HCT116 (cell line): Measurements from ENCODE around the gene LCT. TPM values are rescaled to one million over a fixed set of nuclear protein-coding genes. Genes with fewer than 3 reads are reported as not detected.

Source experiments
- ATAC-seq: fragments of 200-7000 bp; cut with Tn5 transposase; 2 replicates; pipeline ENCODE4 v1.9.1; 2020; ENCODE audit warnings: mild to moderate bottlenecking, moderate library complexity
- BruUV-seq: library from RNA; stranded (reverse); fragments of 400-500 nt; replicated peaks from 2 replicates; lab custom pipeline; 2021; lab: Mats Ljungman, UMichigan
- CTCF ChIA-PET: fragments of 300-600 bp; sonication (Branson Sonifier 250); formaldehyde crosslinking; loops from one replicate; lab custom pipeline; 2021; ENCODE audit warnings: antibody characterized with exemption; lab: Charles Lee
- POLR2A ChIA-PET: fragments of 300-600, 350-600 bp; sonication (Branson Sonifier 250); formaldehyde crosslinking; loops from one replicate; lab custom pipeline; 2021; ENCODE audit warnings: antibody characterized with exemption; lab: Charles Lee
- RAD21 ChIA-PET, 2 experiments: fragments of 300-600 bp; sonication (Branson Sonifier 250); formaldehyde crosslinking; loops; one replicate each; lab custom pipeline; 2023; ENCODE audit warnings: low total read pairs in 2 of 2; ENCODE audit not compliant: uncharacterized antibody in 2 of 2, unreplicated experiment in 2 of 2, low non-redundant PET in 1 of 2; lab: Charles Lee
- DNase-seq: peaks from one replicate; pipeline ENCODE4 v3.0.0-alpha.2; 2010; ENCODE audit warnings: low read depth, low spot score
- H2AFZ ChIP-seq: fragments of 200-600 bp; shearing (Covaris generic), sonication (generic); 2 replicates; pipeline ENCODE4 v1.6.1; 2017; ENCODE audit warnings: low read depth, mixed run types, mixed read lengths, antibody characterized with exemption, low read length; ENCODE audit not compliant: poor library complexity, severe bottlenecking
- H3K27ac ChIP-seq: 2 replicates; pipeline ENCODE4 v1.5.1; 2012; ENCODE audit warnings: low read depth, low read length
- H3K27me3 ChIP-seq: fragments of 200-600 bp; sonication (generic); 2 replicates; pipeline ENCODE4 v1.6.1; 2016; ENCODE audit warnings: mixed run types, low read length, mixed read lengths; ENCODE audit not compliant: insufficient read depth
- H3K36me3 ChIP-seq, 2 experiments: fragments of 200-500 bp in 1 of 2; fragments of 200-600 bp in 1 of 2; sonication (Bioruptor generic) in 1 of 2; sonication (generic) in 1 of 2; 2 replicates each; pipeline versions ENCODE4 v1.5.1 to v1.6.1; 2014 to 2016; ENCODE audit warnings: low read length in 2 of 2, inconsistent platforms in 1 of 2, mixed read lengths in 1 of 2, mixed run types in 1 of 2; ENCODE audit not compliant: insufficient read depth in 2 of 2, control insufficient read depth in 1 of 2
- H3K4me1 ChIP-seq, 2 experiments: fragments of 200-600 bp in 1 of 2; sonication (generic) in 1 of 2; 2 replicates each; pipeline versions ENCODE4 v1.5.1 to v1.6.1; 2012 to 2017; ENCODE audit warnings: low read length in 2 of 2, inconsistent platforms in 1 of 2, mild to moderate bottlenecking in 1 of 2, mixed read lengths in 1 of 2, mixed run types in 1 of 2, moderate library complexity in 1 of 2; ENCODE audit not compliant: insufficient read depth in 2 of 2, control insufficient read depth in 1 of 2
- H3K4me2 ChIP-seq: fragments of 200-600 bp; sonication (generic); 2 replicates; pipeline ENCODE4 v1.6.1; 2017; ENCODE audit warnings: mixed run types, low read length, mixed read lengths
- H3K4me3 ChIP-seq, 2 experiments: fragments of 200-600 bp in 1 of 2; sonication (generic) in 1 of 2; replicated peaks in 1 of 2; 2 replicates each; pipeline ENCODE4 v1.5.1; 2011 to 2016; ENCODE audit warnings: low read length in 2 of 2, control low read depth in 1 of 2, low read depth in 1 of 2, mild to moderate bottlenecking in 1 of 2, mixed read lengths in 1 of 2, mixed run types in 1 of 2
- H3K79me2 ChIP-seq: fragments of 200-600 bp; sonication (generic); 2 replicates; pipeline ENCODE4 v1.6.1; 2017; ENCODE audit warnings: mild to moderate bottlenecking, mixed run types, low read length, moderate library complexity, mixed read lengths; ENCODE audit not compliant: insufficient read depth
- H3K9ac ChIP-seq: fragments of 200-600 bp; sonication (generic); 2 replicates; pipeline ENCODE4 v1.6.1; 2016; ENCODE audit warnings: low read length, mixed read lengths
- H3K9me2 ChIP-seq: fragments of 200-600 bp; sonication (generic), shearing (Covaris generic); 2 replicates; pipeline ENCODE4 v1.6.1; 2017; ENCODE audit warnings: mixed run types, mild to moderate bottlenecking, moderate library complexity; ENCODE audit not compliant: insufficient read depth
- H3K9me3 ChIP-seq, 2 experiments: fragments of 200-500 bp in 1 of 2; fragments of 200-600 bp in 1 of 2; sonication (Bioruptor generic) in 1 of 2; sonication (generic) in 1 of 2; 2 replicates each; pipeline ENCODE4 v1.6.1; 2014 to 2017; ENCODE audit warnings: low read length in 2 of 2, mixed read lengths in 2 of 2, inconsistent platforms in 1 of 2, low read depth in 1 of 2, mild to moderate bottlenecking in 1 of 2, mixed run types in 1 of 2, moderate library complexity in 1 of 2; ENCODE audit not compliant: control insufficient read depth in 1 of 2, insufficient read depth in 1 of 2
- H4K20me1 ChIP-seq: fragments of 200-600 bp; sonication (generic), shearing (Covaris generic); 2 replicates; pipeline ENCODE4 v1.6.1; 2017; ENCODE audit warnings: mixed run types, mild to moderate bottlenecking, moderate library complexity; ENCODE audit not compliant: insufficient read depth
- CBX3 ChIP-seq: IDR thresholded peaks from 2 replicates; pipeline ENCODE4 v1.6.1; 2012; ENCODE audit warnings: low read depth
- EGR1 ChIP-seq: IDR thresholded peaks from 2 replicates; pipeline ENCODE4 v1.6.1; 2012; ENCODE audit warnings: low read depth
- ELF1 ChIP-seq: IDR thresholded peaks from 2 replicates; pipeline ENCODE4 v1.6.1; 2012; ENCODE audit warnings: low read depth, borderline replicate concordance
- EZH2phosphoT487 ChIP-seq: fragments of 200-600 bp; IDR thresholded peaks from 2 replicates; pipeline ENCODE4 v1.6.1; 2018; ENCODE audit warnings: antibody characterized with exemption, borderline replicate concordance
- JUND ChIP-seq: IDR thresholded peaks from 2 replicates; pipeline ENCODE4 v1.6.1; 2012
- POLR2A ChIP-seq: IDR thresholded peaks from 2 replicates; pipeline ENCODE4 v1.7.0; 2011; ENCODE audit warnings: borderline replicate concordance; ENCODE audit not compliant: insufficient read depth, insufficient read length; ENCODE audit errors: extremely low read depth
- POLR2AphosphoS5 ChIP-seq: IDR thresholded peaks from 2 replicates; pipeline ENCODE4 v1.6.1; 2011; ENCODE audit warnings: mild to moderate bottlenecking, low read depth, low read length, moderate library complexity
- SIN3A ChIP-seq: IDR thresholded peaks from 2 replicates; pipeline ENCODE4 v1.6.1; 2012; ENCODE audit warnings: low read depth
- SP1 ChIP-seq: IDR thresholded peaks from 2 replicates; pipeline ENCODE4 v1.6.1; 2012; ENCODE audit warnings: low read depth
- SRF ChIP-seq: IDR thresholded peaks from 2 replicates; pipeline ENCODE4 v1.6.1; 2012; ENCODE audit warnings: low read depth
- YY1 ChIP-seq: IDR thresholded peaks from 2 replicates; pipeline ENCODE4 v1.6.1; 2011; ENCODE audit warnings: low read length, low read depth, moderate library complexity, mild to moderate bottlenecking; ENCODE audit not compliant: insufficient replicate concordance; ENCODE audit errors: extremely low read depth
- ZFX ChIP-seq: fragments of 450-650 bp; IDR thresholded peaks from 2 replicates; pipeline ENCODE4 v1.6.1; 2017
- ZNF274 ChIP-seq: fragments of 200-500 bp; sonication (Bioruptor generic); IDR thresholded peaks from 2 replicates; pipeline ENCODE4 v1.6.1; 2014; ENCODE audit warnings: mild to moderate bottlenecking, low read depth, low read length, inconsistent platforms
- intact Hi-C: fragments of 100-400 bp; cut with micrococcal nuclease; formaldehyde crosslinking; loops from 2 replicates; pipeline ENCODE4 v1.10.0; 2022
- total RNA-seq: library from RNA; stranded (reverse); gene quantifications from one replicate; pipeline ENCODE4 v1.2.1, GENCODE V29; 2021; ENCODE audit not compliant: unreplicated experiment
- TF ChIP-seq, protein P1 (sequence below): IDR thresholded peaks from 2 replicates; pipeline ENCODE4 v1.6.1; 2012; ENCODE audit warnings: low read depth
- TF ChIP-seq, protein P2 (sequence below): IDR thresholded peaks from 2 replicates; pipeline ENCODE4 v1.6.1; 2011; ENCODE audit warnings: mild to moderate bottlenecking, low read length, moderate library complexity; ENCODE audit not compliant: insufficient replicate concordance; ENCODE audit errors: extremely low read depth
- TF ChIP-seq, protein P3 (sequence below): IDR thresholded peaks from 2 replicates; pipeline ENCODE4 v1.6.1; 2012
- TF ChIP-seq, protein P4 (sequence below), 3 experiments: fragments of 200-600 bp in 1 of 3; sonication (generic) in 1 of 3; IDR thresholded peaks in 2 of 3; conservative IDR thresholded peaks in 1 of 3; 2 replicates each; pipeline ENCODE4 v1.5.1; 2012 to 2017; ENCODE audit warnings: low read depth in 2 of 3, low read length in 2 of 3, antibody characterized with exemption in 1 of 3, borderline replicate concordance in 1 of 3, control low read depth in 1 of 3, mild to moderate bottlenecking in 1 of 3, mixed read lengths in 1 of 3, mixed run types in 1 of 3, moderate library complexity in 1 of 3; ENCODE audit not compliant: insufficient read depth in 1 of 3
- TF ChIP-seq, protein P5 (sequence below): IDR thresholded peaks from 2 replicates; pipeline ENCODE4 v1.6.1; 2012

LCT gene
- total RNA-seq, 1 experiment from 2014 or later, result 0.12 TPM

DNA sequence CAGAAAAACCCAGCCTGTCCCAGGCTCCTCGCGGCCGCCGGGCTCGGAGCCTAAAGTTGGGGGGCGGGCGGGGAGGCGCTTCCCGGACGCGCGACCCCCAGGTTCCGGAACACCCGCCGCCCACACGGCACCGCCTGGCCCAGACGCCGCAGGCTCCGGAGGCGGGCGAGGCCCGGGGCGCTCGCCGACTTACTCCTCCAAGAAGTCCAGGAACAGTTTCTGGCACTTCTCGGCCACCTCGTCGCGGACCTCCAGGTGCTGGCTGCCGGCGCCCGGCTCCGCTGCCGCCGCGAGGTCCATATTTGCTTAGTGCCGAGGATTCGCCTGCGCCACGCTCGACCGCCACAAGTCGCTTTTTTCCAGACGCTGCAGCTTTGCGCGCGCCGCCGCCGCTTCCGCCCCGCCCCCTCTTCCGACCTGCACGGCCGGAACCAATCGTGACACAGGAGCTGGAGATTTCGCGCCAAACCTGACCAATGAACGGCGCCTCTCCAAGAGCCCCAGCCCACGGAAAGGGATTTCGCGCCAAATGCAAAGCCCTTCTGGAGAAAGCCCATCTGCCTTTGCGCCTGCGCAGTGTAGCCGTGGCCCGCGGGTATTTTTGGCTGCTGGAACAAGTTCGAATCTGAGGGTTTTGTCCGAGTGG is 39.2 kb upstream of the LCT start, which contains the start of gene MCM6:
Gene MCM6 (minus strand): TSS at position 378 of the 646 bp plus-strand sequence. CDS start 78 bp downstream, at position 300.
- Histone ChIP-seq H3K4me2 (peak within 1 kb of the TSS; percentile 94), H3K9me2 (no peaks in the 10 kb centered on the region), H3K9ac (peak within 1 kb of the TSS; percentile 98), H3K27me3 (no peaks in the 10 kb centered on the region), H3K79me2 (peaks cover 41% of the 10 kb centered on the region), H3K9me3 (no peaks in the 10 kb centered on the region), H3K27ac (peak within 1 kb of the TSS; percentile 72), H3K36me3 (peaks cover 7 to 14% of the 10 kb centered on the region in 2 experiments), H3K4me3 (peak within 1 kb of the TSS; percentile 82 to 94), H3K4me1 (peaks cover 7 to 19% of the 10 kb centered on the region in 2 experiments; a peak in 2 of 4 replicates), H2AFZ (peak within 1 kb of the TSS; percentile 65), H4K20me1 (0 out of 2 replicates have a peak, but pooled peaks cover 5% of the 10 kb centered on the region)
- DNase-seq, result peak; percentile 99
- ChIA-PET RAD21 (no interaction called here), POLR2A (interaction anchor here (0.6 kb wide), 1 partner anchor 27 kb away, joined by 3 read pairs; no protein-coding TSS in a partner anchor), CTCF (interaction anchor here (0.7 to 1.0 kb wide), 4 partner anchors 9 to 887 kb away, joined by 3 to 5 read pairs (median 4); no protein-coding TSS in a partner anchor)
- intact Hi-C loops, result no loop called here
- peak; percentile 95 for ATAC-seq
- no TSS peak for BruUV-seq
- TF ChIP-seq SP1 (peak; percentile 92), CBX3 (0 out of 2 replicates have a peak, but pooled peaks have one; percentile 8), SRF (peak; percentile 59; the same call in 1 of the 2 replicates), POLR2A (no peak), EGR1 (peak; percentile 78), ZFX (peak; percentile 74), JUND (no peak), POLR2AphosphoS5 (peak; percentile 67), EZH2phosphoT487 (no peak), ZNF274 (no peak), YY1 (peak; percentile 6), SIN3A (no peak), ELF1 (peak; percentile 34; the same call in 1 of the 2 replicates)
- TF ChIP-seq, protein P1, sequence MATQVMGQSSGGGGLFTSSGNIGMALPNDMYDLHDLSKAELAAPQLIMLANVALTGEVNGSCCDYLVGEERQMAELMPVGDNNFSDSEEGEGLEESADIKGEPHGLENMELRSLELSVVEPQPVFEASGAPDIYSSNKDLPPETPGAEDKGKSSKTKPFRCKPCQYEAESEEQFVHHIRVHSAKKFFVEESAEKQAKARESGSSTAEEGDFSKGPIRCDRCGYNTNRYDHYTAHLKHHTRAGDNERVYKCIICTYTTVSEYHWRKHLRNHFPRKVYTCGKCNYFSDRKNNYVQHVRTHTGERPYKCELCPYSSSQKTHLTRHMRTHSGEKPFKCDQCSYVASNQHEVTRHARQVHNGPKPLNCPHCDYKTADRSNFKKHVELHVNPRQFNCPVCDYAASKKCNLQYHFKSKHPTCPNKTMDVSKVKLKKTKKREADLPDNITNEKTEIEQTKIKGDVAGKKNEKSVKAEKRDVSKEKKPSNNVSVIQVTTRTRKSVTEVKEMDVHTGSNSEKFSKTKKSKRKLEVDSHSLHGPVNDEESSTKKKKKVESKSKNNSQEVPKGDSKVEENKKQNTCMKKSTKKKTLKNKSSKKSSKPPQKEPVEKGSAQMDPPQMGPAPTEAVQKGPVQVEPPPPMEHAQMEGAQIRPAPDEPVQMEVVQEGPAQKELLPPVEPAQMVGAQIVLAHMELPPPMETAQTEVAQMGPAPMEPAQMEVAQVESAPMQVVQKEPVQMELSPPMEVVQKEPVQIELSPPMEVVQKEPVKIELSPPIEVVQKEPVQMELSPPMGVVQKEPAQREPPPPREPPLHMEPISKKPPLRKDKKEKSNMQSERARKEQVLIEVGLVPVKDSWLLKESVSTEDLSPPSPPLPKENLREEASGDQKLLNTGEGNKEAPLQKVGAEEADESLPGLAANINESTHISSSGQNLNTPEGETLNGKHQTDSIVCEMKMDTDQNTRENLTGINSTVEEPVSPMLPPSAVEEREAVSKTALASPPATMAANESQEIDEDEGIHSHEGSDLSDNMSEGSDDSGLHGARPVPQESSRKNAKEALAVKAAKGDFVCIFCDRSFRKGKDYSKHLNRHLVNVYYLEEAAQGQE, result no peak
- TF ChIP-seq, protein P2, sequence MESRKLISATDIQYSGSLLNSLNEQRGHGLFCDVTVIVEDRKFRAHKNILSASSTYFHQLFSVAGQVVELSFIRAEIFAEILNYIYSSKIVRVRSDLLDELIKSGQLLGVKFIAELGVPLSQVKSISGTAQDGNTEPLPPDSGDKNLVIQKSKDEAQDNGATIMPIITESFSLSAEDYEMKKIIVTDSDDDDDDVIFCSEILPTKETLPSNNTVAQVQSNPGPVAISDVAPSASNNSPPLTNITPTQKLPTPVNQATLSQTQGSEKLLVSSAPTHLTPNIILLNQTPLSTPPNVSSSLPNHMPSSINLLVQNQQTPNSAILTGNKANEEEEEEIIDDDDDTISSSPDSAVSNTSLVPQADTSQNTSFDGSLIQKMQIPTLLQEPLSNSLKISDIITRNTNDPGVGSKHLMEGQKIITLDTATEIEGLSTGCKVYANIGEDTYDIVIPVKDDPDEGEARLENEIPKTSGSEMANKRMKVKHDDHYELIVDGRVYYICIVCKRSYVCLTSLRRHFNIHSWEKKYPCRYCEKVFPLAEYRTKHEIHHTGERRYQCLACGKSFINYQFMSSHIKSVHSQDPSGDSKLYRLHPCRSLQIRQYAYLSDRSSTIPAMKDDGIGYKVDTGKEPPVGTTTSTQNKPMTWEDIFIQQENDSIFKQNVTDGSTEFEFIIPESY, result no peak
- TF ChIP-seq, protein P3, sequence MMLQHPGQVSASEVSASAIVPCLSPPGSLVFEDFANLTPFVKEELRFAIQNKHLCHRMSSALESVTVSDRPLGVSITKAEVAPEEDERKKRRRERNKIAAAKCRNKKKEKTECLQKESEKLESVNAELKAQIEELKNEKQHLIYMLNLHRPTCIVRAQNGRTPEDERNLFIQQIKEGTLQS, result no peak
- TF ChIP-seq, protein P4, sequence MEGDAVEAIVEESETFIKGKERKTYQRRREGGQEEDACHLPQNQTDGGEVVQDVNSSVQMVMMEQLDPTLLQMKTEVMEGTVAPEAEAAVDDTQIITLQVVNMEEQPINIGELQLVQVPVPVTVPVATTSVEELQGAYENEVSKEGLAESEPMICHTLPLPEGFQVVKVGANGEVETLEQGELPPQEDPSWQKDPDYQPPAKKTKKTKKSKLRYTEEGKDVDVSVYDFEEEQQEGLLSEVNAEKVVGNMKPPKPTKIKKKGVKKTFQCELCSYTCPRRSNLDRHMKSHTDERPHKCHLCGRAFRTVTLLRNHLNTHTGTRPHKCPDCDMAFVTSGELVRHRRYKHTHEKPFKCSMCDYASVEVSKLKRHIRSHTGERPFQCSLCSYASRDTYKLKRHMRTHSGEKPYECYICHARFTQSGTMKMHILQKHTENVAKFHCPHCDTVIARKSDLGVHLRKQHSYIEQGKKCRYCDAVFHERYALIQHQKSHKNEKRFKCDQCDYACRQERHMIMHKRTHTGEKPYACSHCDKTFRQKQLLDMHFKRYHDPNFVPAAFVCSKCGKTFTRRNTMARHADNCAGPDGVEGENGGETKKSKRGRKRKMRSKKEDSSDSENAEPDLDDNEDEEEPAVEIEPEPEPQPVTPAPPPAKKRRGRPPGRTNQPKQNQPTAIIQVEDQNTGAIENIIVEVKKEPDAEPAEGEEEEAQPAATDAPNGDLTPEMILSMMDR (IDR thresholded peaks at IDR 0.05 in 2 of 3, conservative IDR thresholded peaks at IDR 0.05 in 1 of 3; ENCODE audit: borderline replicate concordance in 1 of 3, insufficient read depth in 1 of 3, low read depth in 2 of 3, low read length in 2 of 3), result no peak
- TF ChIP-seq, protein P5, sequence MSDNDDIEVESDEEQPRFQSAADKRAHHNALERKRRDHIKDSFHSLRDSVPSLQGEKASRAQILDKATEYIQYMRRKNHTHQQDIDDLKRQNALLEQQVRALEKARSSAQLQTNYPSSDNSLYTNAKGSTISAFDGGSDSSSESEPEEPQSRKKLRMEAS, result peak; percentile 86
